CD4-positive, alpha-beta T cell (primary cell): ENCODE data around the gene NID2. TPM values are rescaled to one million over a fixed set of nuclear protein-coding genes. Genes with fewer than 3 reads are reported as not detected.
A peak's percentile ranks its signal among the peaks of the same experiment; 100 is the strongest.

Experiments
- ATAC-seq: fragments of 200-7000 bp; cut with Tn5 transposase; one replicate; pipeline ENCODE4 v1.10.0; 2022; ENCODE audit warnings: mild to moderate bottlenecking; ENCODE audit not compliant: poor library complexity
- CTCF ChIA-PET: fragments of 350-600 bp; sonication (Branson Sonifier 250); formaldehyde crosslinking; loops from one replicate; lab custom pipeline; 2021; ENCODE audit warnings: antibody characterized with exemption, inconsistent platforms; lab: Charles Lee
- POLR2A ChIA-PET: fragments of 350-600 bp; sonication (Branson Sonifier 250); formaldehyde crosslinking; loops from one replicate; lab custom pipeline; 2021; ENCODE audit warnings: antibody characterized with exemption, inconsistent platforms; lab: Charles Lee
- DNase-seq, 14 experiments: peaks; one replicate each; pipeline ENCODE4 v3.0.0-alpha.2; 2013 to 2020; ENCODE audit warnings: mixed read lengths in 2 of 14
- H3K27ac ChIP-seq, 2 donors: one replicate each; pipeline versions ENCODE4 v1.5.1 to v1.7.0; 2013; ENCODE audit warnings: low read length in 2 of 2, low read depth in 1 of 2, mild to moderate bottlenecking in 1 of 2
- H3K27me3 ChIP-seq, 2 experiments: 1 replicate in 1 of 2; 2 replicates in 1 of 2; pipeline versions ENCODE4 v1.6.1 to v1.7.0; 2013; ENCODE audit warnings: low read length in 2 of 2, control low read depth in 1 of 2, mild to moderate bottlenecking in 1 of 2, moderate library complexity in 1 of 2; ENCODE audit not compliant: insufficient read depth in 2 of 2, control insufficient read depth in 1 of 2
- H3K36me3 ChIP-seq: one replicate; pipeline ENCODE4 v1.6.1; 2013; ENCODE audit warnings: low read length, control low read depth; ENCODE audit not compliant: insufficient read depth
- H3K4me1 ChIP-seq: one replicate; pipeline ENCODE4 v1.6.1; 2013; ENCODE audit warnings: low read length, control low read depth; ENCODE audit not compliant: insufficient read depth
- H3K4me3 ChIP-seq: one replicate; pipeline ENCODE4 v1.5.1; 2013; ENCODE audit warnings: mild to moderate bottlenecking, low read length, moderate library complexity
- H3K9me3 ChIP-seq, 2 experiments: 1 replicate in 1 of 2; 2 replicates in 1 of 2; pipeline versions ENCODE4 v1.6.1 to v1.7.0; 2013; ENCODE audit warnings: low read length in 2 of 2, mild to moderate bottlenecking in 2 of 2, control low read depth in 1 of 2, moderate library complexity in 1 of 2; ENCODE audit not compliant: control insufficient read depth in 1 of 2, insufficient read depth in 1 of 2
- H3K27ac Mint-ChIP-seq: one replicate; pipeline ENCODE4 v1.8.0; 2020; ENCODE audit warnings: mixed read lengths
- H3K27me3 Mint-ChIP-seq: one replicate; pipeline ENCODE4 v1.8.0; 2021; ENCODE audit warnings: mixed read lengths
- H3K36me3 Mint-ChIP-seq: one replicate; pipeline ENCODE4 v1.8.0; 2021; ENCODE audit warnings: low read depth, mixed read lengths
- H3K4me1 Mint-ChIP-seq: one replicate; pipeline ENCODE4 v1.8.0; 2021; ENCODE audit warnings: low read depth, mixed read lengths
- H3K4me3 Mint-ChIP-seq: one replicate; pipeline ENCODE4 v1.8.0; 2020; ENCODE audit warnings: mild to moderate bottlenecking, mixed read lengths
- H3K9me3 Mint-ChIP-seq: one replicate; pipeline ENCODE4 v1.8.0; 2020; ENCODE audit warnings: mixed read lengths
- intact Hi-C, 2 experiments: fragments of 100-400 bp; cut with DNase I in 1 of 2; cut with micrococcal nuclease in 1 of 2; formaldehyde crosslinking; loops; one replicate each; pipeline versions ENCODE4 v1.15.1 to v1.9.0; 2023 to 2025; cut with DNase I, micrococcal nuclease
- total RNA-seq, 174 experiments: library from RNA in 2 of 174; stranded (reverse) in 2 of 174; gene quantifications; one replicate each; pipeline ENCODE4 v1.2.3 and lab custom pipeline; 2021 to 2026
- TF ChIP-seq, protein P1 (sequence below): fragments of 200-600 bp; IDR thresholded peaks from one replicate; pipeline ENCODE4 v1.8.0; 2022; ENCODE audit warnings: antibody characterized with exemption, mild to moderate bottlenecking

Gene NID2
- total RNA-seq, 2 experiments from 2014 or later = 0.19 TPM; not detected in 1

DNA sequence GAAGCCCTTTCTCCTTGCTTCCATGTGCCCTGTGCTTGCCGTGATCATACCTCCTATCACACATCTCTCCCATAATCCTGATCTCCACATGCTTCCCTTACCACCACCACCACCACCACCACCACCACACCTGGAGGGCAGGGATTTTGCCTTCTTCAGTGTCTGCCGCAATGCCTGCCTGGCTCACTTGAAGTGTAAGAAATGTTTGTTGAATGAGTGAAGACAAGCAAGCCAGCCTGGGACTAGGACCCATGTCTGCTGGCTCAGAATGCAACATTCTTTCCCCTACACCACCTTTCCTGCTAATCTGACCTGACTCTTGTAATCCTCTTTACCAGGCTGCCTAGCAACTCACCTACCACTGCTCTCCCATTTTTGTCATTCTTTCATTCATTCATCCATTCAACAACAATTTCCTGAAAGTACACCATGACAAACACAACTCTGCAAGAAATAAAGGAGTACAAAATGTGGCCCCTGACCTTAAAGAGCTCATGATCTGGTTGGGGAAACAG lies 3.5 kb upstream of the NID2 start:
- H3K9me3 Mint-ChIP-seq = no peaks in the 10 kb centered on the region
- peaks cover 39 to 42% of the 10 kb centered on the region in 2 experiments for H3K27me3 ChIP-seq
- ChIA-PET POLR2A (no interaction called here), CTCF (interaction anchor here (1.8 kb wide), 1 partner anchor 31 kb away, joined by 4 read pairs; no protein-coding TSS in a partner anchor)
- H3K9me3 ChIP-seq = peaks cover 0 to 17% of the 10 kb centered on the region in 2 experiments
- peaks cover 39% of the 10 kb centered on the region for H3K27me3 Mint-ChIP-seq
- no peak overlapping the region for H3K27ac ChIP-seq
- ATAC-seq = no peak
- intact Hi-C loops = no loop called here
- TF ChIP-seq, protein P1, sequence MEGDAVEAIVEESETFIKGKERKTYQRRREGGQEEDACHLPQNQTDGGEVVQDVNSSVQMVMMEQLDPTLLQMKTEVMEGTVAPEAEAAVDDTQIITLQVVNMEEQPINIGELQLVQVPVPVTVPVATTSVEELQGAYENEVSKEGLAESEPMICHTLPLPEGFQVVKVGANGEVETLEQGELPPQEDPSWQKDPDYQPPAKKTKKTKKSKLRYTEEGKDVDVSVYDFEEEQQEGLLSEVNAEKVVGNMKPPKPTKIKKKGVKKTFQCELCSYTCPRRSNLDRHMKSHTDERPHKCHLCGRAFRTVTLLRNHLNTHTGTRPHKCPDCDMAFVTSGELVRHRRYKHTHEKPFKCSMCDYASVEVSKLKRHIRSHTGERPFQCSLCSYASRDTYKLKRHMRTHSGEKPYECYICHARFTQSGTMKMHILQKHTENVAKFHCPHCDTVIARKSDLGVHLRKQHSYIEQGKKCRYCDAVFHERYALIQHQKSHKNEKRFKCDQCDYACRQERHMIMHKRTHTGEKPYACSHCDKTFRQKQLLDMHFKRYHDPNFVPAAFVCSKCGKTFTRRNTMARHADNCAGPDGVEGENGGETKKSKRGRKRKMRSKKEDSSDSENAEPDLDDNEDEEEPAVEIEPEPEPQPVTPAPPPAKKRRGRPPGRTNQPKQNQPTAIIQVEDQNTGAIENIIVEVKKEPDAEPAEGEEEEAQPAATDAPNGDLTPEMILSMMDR = no peak
- no peaks in the 10 kb centered on the region for H3K36me3 Mint-ChIP-seq
- no peak overlapping the region for H3K4me3 Mint-ChIP-seq
- no peak overlapping the region for H3K27ac Mint-ChIP-seq
- H3K4me3 ChIP-seq = no peak overlapping the region
- peaks cover 29% of the 10 kb centered on the region for H3K4me1 ChIP-seq
- peaks cover 10% of the 10 kb centered on the region for H3K4me1 Mint-ChIP-seq
- DNase-seq = no peak
- no peaks in the 10 kb centered on the region for H3K36me3 ChIP-seq

DNA sequence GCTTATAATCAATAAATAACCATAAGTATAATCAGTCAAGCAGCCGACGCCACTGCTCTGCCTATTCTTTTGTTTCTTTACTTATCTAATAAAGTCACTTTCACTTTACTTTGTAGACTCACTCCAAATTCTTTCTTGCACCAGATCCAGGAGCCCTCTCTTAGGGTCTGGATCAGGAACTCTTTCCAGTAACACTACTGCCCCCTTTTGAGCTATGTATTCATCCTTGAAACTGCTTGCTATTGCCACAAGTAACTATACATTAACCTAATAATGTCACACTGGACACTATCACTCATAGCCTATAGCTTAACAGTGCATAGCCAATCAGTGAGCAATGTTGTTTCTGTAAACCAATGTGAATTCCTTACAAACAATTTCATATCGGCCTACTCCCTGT lies 2.8 kb upstream of the NID2 start:
- Mint-ChIP-seq H3K9me3 (no peaks in the 10 kb centered on the region), H3K36me3 (no peaks in the 10 kb centered on the region), H3K4me3 (no peak overlapping the region), H3K27me3 (peaks cover 45% of the 10 kb centered on the region), H3K4me1 (peaks cover 11% of the 10 kb centered on the region), H3K27ac (no peak overlapping the region)
- Histone ChIP-seq H3K36me3 (no peaks in the 10 kb centered on the region), H3K27me3 (peaks cover 42% of the 10 kb centered on the region in 2 experiments), H3K9me3 (peaks cover 0 to 17% of the 10 kb centered on the region in 2 experiments), H3K4me1 (peaks cover 29% of the 10 kb centered on the region), H3K27ac (no peak overlapping the region), H3K4me3 (no peak overlapping the region)
- no peak for ATAC-seq
- intact Hi-C loops = no loop called here
- ChIA-PET CTCF (interaction anchor here (1.8 kb wide), 1 partner anchor 32 kb away, joined by 4 read pairs; no protein-coding TSS in a partner anchor), POLR2A (no interaction called here)
- TF ChIP-seq, protein P1 = no peak
- DNase-seq = no peak

DNA sequence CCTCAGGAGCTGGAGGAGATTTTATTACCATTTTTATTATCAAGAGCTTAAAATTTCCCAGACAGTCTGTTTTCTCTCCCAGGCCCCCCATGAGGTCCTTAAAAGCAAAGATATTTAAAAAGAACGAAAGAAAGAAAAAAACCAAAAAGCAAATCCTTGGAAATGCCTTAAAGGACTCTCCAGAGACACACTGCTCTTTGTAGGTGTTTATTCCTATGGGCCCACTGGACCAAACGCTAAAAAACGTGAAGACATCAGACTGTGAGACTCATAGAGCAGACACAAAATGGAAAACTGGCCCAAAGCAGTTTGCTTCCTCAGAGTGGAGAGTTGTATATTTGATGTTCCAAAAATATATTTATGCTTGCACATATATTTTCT lies 1.2 kb upstream of the NID2 start:
- ChIA-PET CTCF (interaction anchor here (1.5 kb wide), 1 partner anchor 74 kb away, joined by 3 read pairs; no protein-coding TSS in a partner anchor), POLR2A (no interaction called here)
- H3K36me3 Mint-ChIP-seq = no peaks in the 10 kb centered on the region
- peaks cover 51% of the 10 kb centered on the region for H3K27me3 Mint-ChIP-seq
- peak overlapping the region; percentile 56 for H3K4me3 ChIP-seq
- intact Hi-C loops = no loop called here
- no peak overlapping the region for H3K27ac ChIP-seq
- peaks cover 42 to 50% of the 10 kb centered on the region in 2 experiments for H3K27me3 ChIP-seq
- TF ChIP-seq, protein P1 = no peak
- H3K9me3 Mint-ChIP-seq = no peaks in the 10 kb centered on the region
- ATAC-seq = no peak
- peaks cover 0 to 17% of the 10 kb centered on the region in 2 experiments for H3K9me3 ChIP-seq
- H3K4me1 ChIP-seq = peaks cover 29% of the 10 kb centered on the region
- H3K4me3 Mint-ChIP-seq = no peak overlapping the region
- DNase-seq = no peak
- H3K27ac Mint-ChIP-seq = no peak overlapping the region
- H3K4me1 Mint-ChIP-seq = peaks cover 11% of the 10 kb centered on the region
- H3K36me3 ChIP-seq = no peaks in the 10 kb centered on the region
